Measurements from ENCODE around the gene STUB1.

DNA sequence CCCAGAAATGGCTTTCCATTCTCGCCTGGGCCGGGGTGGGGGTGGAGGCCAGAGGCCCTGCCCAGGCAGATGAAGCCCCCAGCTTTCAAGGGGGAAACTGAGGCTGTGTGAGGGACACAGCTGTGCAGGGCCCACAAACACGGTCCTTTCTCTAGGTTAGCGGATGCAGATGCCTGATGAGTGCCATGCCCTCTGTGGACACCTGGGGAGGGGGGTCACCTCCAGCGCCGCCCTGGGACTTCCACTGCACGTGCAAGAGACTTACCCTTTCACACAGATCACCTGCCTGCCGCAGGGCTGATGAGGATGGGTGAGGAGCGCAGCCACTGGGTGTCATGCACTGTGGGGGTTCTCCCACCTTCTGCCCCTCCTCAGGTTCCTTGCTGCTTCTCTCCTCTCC, 38.2 kb downstream of the STUB1 start:
- TF ChIP-seq, protein P1, sequence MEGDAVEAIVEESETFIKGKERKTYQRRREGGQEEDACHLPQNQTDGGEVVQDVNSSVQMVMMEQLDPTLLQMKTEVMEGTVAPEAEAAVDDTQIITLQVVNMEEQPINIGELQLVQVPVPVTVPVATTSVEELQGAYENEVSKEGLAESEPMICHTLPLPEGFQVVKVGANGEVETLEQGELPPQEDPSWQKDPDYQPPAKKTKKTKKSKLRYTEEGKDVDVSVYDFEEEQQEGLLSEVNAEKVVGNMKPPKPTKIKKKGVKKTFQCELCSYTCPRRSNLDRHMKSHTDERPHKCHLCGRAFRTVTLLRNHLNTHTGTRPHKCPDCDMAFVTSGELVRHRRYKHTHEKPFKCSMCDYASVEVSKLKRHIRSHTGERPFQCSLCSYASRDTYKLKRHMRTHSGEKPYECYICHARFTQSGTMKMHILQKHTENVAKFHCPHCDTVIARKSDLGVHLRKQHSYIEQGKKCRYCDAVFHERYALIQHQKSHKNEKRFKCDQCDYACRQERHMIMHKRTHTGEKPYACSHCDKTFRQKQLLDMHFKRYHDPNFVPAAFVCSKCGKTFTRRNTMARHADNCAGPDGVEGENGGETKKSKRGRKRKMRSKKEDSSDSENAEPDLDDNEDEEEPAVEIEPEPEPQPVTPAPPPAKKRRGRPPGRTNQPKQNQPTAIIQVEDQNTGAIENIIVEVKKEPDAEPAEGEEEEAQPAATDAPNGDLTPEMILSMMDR (IDR thresholded peaks at IDR 0.05; ENCODE audit: control extremely low read depth in 1 of 3, insufficient read depth in 1 of 3, low read depth in 1 of 3, low read length in 3 of 3) = no peak
- TF ChIP-seq, protein P2, sequence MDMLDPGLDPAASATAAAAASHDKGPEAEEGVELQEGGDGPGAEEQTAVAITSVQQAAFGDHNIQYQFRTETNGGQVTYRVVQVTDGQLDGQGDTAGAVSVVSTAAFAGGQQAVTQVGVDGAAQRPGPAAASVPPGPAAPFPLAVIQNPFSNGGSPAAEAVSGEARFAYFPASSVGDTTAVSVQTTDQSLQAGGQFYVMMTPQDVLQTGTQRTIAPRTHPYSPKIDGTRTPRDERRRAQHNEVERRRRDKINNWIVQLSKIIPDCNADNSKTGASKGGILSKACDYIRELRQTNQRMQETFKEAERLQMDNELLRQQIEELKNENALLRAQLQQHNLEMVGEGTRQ (IDR thresholded peaks at IDR 0.05; ENCODE audit: low read length) = no peak
- no peak for TF ChIP-seq BRCA1 (IDR thresholded peaks at IDR 0.05; ENCODE audit: low read depth, low read length)
- no peak for TF ChIP-seq EZH2 (IDR thresholded peaks at IDR 0.05; ENCODE audit: low read depth, low read length, severe bottlenecking)
- TF ChIP-seq RBBP5 (IDR thresholded peaks at IDR 0.05; ENCODE audit: borderline replicate concordance, low read depth, low read length) = no peak
- TF ChIP-seq CBX5 (IDR thresholded peaks at IDR 0.05; ENCODE audit: low read depth, low read length) = no peak
- no peak for TF ChIP-seq POLR2A (IDR thresholded peaks at IDR 0.05; ENCODE audit: control extremely low read depth in 1 of 2, low read depth in 2 of 2, low read length in 2 of 2)
- TF ChIP-seq RAD21 (IDR thresholded peaks at IDR 0.05 in 1 of 2, conservative IDR thresholded peaks at IDR 0.05 in 1 of 2; ENCODE audit: low read depth in 2 of 2, low read length in 2 of 2) = no peak
- TF ChIP-seq, protein P3, sequence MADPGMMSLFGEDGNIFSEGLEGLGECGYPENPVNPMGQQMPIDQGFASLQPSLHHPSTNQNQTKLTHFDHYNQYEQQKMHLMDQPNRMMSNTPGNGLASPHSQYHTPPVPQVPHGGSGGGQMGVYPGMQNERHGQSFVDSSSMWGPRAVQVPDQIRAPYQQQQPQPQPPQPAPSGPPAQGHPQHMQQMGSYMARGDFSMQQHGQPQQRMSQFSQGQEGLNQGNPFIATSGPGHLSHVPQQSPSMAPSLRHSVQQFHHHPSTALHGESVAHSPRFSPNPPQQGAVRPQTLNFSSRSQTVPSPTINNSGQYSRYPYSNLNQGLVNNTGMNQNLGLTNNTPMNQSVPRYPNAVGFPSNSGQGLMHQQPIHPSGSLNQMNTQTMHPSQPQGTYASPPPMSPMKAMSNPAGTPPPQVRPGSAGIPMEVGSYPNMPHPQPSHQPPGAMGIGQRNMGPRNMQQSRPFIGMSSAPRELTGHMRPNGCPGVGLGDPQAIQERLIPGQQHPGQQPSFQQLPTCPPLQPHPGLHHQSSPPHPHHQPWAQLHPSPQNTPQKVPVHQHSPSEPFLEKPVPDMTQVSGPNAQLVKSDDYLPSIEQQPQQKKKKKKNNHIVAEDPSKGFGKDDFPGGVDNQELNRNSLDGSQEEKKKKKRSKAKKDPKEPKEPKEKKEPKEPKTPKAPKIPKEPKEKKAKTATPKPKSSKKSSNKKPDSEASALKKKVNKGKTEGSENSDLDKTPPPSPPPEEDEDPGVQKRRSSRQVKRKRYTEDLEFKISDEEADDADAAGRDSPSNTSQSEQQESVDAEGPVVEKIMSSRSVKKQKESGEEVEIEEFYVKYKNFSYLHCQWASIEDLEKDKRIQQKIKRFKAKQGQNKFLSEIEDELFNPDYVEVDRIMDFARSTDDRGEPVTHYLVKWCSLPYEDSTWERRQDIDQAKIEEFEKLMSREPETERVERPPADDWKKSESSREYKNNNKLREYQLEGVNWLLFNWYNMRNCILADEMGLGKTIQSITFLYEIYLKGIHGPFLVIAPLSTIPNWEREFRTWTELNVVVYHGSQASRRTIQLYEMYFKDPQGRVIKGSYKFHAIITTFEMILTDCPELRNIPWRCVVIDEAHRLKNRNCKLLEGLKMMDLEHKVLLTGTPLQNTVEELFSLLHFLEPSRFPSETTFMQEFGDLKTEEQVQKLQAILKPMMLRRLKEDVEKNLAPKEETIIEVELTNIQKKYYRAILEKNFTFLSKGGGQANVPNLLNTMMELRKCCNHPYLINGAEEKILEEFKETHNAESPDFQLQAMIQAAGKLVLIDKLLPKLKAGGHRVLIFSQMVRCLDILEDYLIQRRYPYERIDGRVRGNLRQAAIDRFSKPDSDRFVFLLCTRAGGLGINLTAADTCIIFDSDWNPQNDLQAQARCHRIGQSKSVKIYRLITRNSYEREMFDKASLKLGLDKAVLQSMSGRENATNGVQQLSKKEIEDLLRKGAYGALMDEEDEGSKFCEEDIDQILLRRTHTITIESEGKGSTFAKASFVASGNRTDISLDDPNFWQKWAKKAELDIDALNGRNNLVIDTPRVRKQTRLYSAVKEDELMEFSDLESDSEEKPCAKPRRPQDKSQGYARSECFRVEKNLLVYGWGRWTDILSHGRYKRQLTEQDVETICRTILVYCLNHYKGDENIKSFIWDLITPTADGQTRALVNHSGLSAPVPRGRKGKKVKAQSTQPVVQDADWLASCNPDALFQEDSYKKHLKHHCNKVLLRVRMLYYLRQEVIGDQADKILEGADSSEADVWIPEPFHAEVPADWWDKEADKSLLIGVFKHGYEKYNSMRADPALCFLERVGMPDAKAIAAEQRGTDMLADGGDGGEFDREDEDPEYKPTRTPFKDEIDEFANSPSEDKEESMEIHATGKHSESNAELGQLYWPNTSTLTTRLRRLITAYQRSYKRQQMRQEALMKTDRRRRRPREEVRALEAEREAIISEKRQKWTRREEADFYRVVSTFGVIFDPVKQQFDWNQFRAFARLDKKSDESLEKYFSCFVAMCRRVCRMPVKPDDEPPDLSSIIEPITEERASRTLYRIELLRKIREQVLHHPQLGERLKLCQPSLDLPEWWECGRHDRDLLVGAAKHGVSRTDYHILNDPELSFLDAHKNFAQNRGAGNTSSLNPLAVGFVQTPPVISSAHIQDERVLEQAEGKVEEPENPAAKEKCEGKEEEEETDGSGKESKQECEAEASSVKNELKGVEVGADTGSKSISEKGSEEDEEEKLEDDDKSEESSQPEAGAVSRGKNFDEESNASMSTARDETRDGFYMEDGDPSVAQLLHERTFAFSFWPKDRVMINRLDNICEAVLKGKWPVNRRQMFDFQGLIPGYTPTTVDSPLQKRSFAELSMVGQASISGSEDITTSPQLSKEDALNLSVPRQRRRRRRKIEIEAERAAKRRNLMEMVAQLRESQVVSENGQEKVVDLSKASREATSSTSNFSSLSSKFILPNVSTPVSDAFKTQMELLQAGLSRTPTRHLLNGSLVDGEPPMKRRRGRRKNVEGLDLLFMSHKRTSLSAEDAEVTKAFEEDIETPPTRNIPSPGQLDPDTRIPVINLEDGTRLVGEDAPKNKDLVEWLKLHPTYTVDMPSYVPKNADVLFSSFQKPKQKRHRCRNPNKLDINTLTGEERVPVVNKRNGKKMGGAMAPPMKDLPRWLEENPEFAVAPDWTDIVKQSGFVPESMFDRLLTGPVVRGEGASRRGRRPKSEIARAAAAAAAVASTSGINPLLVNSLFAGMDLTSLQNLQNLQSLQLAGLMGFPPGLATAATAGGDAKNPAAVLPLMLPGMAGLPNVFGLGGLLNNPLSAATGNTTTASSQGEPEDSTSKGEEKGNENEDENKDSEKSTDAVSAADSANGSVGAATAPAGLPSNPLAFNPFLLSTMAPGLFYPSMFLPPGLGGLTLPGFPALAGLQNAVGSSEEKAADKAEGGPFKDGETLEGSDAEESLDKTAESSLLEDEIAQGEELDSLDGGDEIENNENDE (IDR thresholded peaks at IDR 0.05; ENCODE audit: insufficient replicate concordance, low read length) = no peak
- TF ChIP-seq POLR2AphosphoS5 (IDR thresholded peaks at IDR 0.05; ENCODE audit: low read depth, low read length) = no peak
- TF ChIP-seq CHD1 (IDR thresholded peaks at IDR 0.05; ENCODE audit: low read depth, low read length) = no peak
